K562 (cell line): ENCODE results near the gene CNNM3. TPM values are rescaled to one million over a fixed set of nuclear protein-coding genes. Genes with fewer than 3 reads are reported as not detected.

Experiments used
- ATAC-seq: fragments of 200-7000 bp; cut with Tn5 transposase; 3 replicates; pipeline ENCODE4 v1.9.1; 2020; ENCODE audit warnings: moderate library complexity
- BruUV-seq: library from RNA; stranded (reverse); fragments of 400-500 nt; replicated peaks from 2 replicates; lab custom pipeline; 2021; lab: Mats Ljungman, UMichigan
- CTCF ChIA-PET: fragments of 300-600 bp; formaldehyde crosslinking; extraction: SDS; loops from one replicate; lab custom pipeline; 2021; ENCODE audit warnings: low intra/inter-chr PET ratio; lab: Yijun Ruan, JAX
- POLR2A ChIA-PET: fragments of 300-600, 350-650 bp; sonication (Branson Sonifier 250); formaldehyde crosslinking; extraction: SDS; loops from one replicate; lab custom pipeline; 2021; ENCODE audit warnings: antibody characterized with exemption, inconsistent platforms; lab: Yijun Ruan, JAX
- DNase-seq, 4 experiments: peaks; one replicate each; pipeline versions ENCODE4 v3.0.0 to v3.0.0-alpha.2; 2011 to 2018; ENCODE audit warnings: low spot score in 3 of 4, mixed read lengths in 3 of 4; ENCODE audit errors: extremely low read depth in 1 of 4
- FAIRE-seq: peaks from 2 replicates; lab custom pipeline; 2011; peaks lifted over from hg19 to GRCh38; lab: Jason Lieb, UNC
- H2AFZ ChIP-seq: 2 replicates; pipeline ENCODE4 v1.6.0; 2011; ENCODE audit warnings: low read depth, low read length, control low read depth, inconsistent platforms
- H3K27ac ChIP-seq: fragments of 200-600 bp; 3 replicates; pipeline ENCODE4 v1.8.0; 2011; ENCODE audit warnings: low read depth, mild to moderate bottlenecking, control low read depth, inconsistent platforms, low read length, moderate library complexity, mixed read lengths; ENCODE audit errors: extremely low read depth
- H3K27me3 ChIP-seq, 2 experiments: fragments of 300-600 bp in 1 of 2; 2 replicates in 1 of 2; 3 replicates in 1 of 2; pipeline versions ENCODE4 v1.6.0 to v1.8.0; 2011; ENCODE audit warnings: inconsistent platforms in 2 of 2, low read length in 2 of 2, mild to moderate bottlenecking in 1 of 2, mixed read lengths in 1 of 2, moderate library complexity in 1 of 2; ENCODE audit not compliant: control insufficient read depth in 2 of 2, insufficient read depth in 2 of 2
- H3K36me3 ChIP-seq: fragments of 300-600 bp; 3 replicates; pipeline ENCODE4 v1.8.0; 2011; ENCODE audit warnings: mild to moderate bottlenecking, low read length, inconsistent platforms; ENCODE audit not compliant: control insufficient read depth, insufficient read depth
- H3K4me1 ChIP-seq, 2 experiments: fragments of 200-600 bp in 1 of 2; replicated peaks in 1 of 2; 2 replicates in 1 of 2; 3 replicates in 1 of 2; pipeline versions ENCODE4 v1.5.1 to v1.8.0; 2011; ENCODE audit warnings: inconsistent platforms in 2 of 2, low read length in 2 of 2, mild to moderate bottlenecking in 1 of 2, mixed read lengths in 1 of 2, moderate library complexity in 1 of 2; ENCODE audit not compliant: control insufficient read depth in 2 of 2, insufficient read depth in 2 of 2
- H3K4me2 ChIP-seq: 2 replicates; pipeline ENCODE4 v1.6.1; 2011; ENCODE audit warnings: low read length, control low read depth, inconsistent platforms, mixed read lengths; ENCODE audit not compliant: insufficient read depth
- H3K4me3 ChIP-seq: fragments of 200-600 bp; sonication (generic), shearing (Covaris generic); 2 replicates; pipeline ENCODE4 v1.5.1; 2016; ENCODE audit warnings: control low read depth, inconsistent platforms
- H3K79me2 ChIP-seq: fragments of 200-600 bp; 3 replicates; pipeline ENCODE4 v1.8.0; 2011; ENCODE audit warnings: low read length, inconsistent platforms; ENCODE audit not compliant: control insufficient read depth, insufficient read depth
- H3K9ac ChIP-seq, 2 experiments: 2 replicates each; pipeline versions ENCODE4 v1.6.0 to v1.6.1; 2011; ENCODE audit warnings: low read depth in 2 of 2, low read length in 2 of 2, control low read depth in 1 of 2, inconsistent platforms in 1 of 2, mild to moderate bottlenecking in 1 of 2, mixed read lengths in 1 of 2; ENCODE audit not compliant: insufficient read depth in 1 of 2
- H3K9me1 ChIP-seq: one replicate; pipeline ENCODE4 v1.6.0; 2011; ENCODE audit warnings: inconsistent platforms, mild to moderate bottlenecking, low read length, moderate library complexity; ENCODE audit not compliant: control insufficient read depth, insufficient read depth
- H3K9me3 ChIP-seq: replicated peaks from 2 replicates; pipeline ENCODE4 v1.5.1; 2011; ENCODE audit warnings: low read depth, low read length, inconsistent platforms; ENCODE audit not compliant: control insufficient read depth, insufficient read depth
- H4K20me1 ChIP-seq: replicated peaks from 2 replicates; pipeline ENCODE4 v1.6.1; 2011; ENCODE audit warnings: low read length, inconsistent platforms, mixed read lengths; ENCODE audit not compliant: control insufficient read depth, insufficient read depth
- FIP1L1 ChIP-seq: fragments of 200-400 bp; formaldehyde crosslinking; IDR thresholded peaks from 2 replicates; pipeline ENCODE4 v1.6.1; 2018; ENCODE audit warnings: mild to moderate bottlenecking, low read depth, low read length; ENCODE audit not compliant: poor library complexity, severe bottlenecking
- L3MBTL2 ChIP-seq: fragments of 450-650 bp; IDR thresholded peaks from 2 replicates; pipeline ENCODE4 v1.6.1; 2016; ENCODE audit warnings: mild to moderate bottlenecking, moderate library complexity
- MAZ ChIP-seq, 2 experiments: fragments of 450-650 bp in 1 of 2; sonication (generic) in 1 of 2; formaldehyde crosslinking; IDR thresholded peaks in 1 of 2; conservative IDR thresholded peaks in 1 of 2; 2 replicates each; pipeline versions ENCODE4 v1.4.0 to v1.5.0; 2020; ENCODE audit warnings: mild to moderate bottlenecking in 1 of 2, missing genetic modification reagents in 1 of 2
- RBM25 ChIP-seq: fragments of 200-400 bp; formaldehyde crosslinking; IDR thresholded peaks from 2 replicates; pipeline ENCODE4 v1.6.1; 2018; ENCODE audit warnings: low read length, low read depth, moderate library complexity; ENCODE audit not compliant: severe bottlenecking
- SIRT6 ChIP-seq: IDR thresholded peaks from one replicate; pipeline ENCODE4 v1.6.1; 2012; ENCODE audit warnings: low read depth, mild to moderate bottlenecking, control low read depth, inconsistent platforms, low read length, moderate library complexity
- TARDBP ChIP-seq: fragments of 450-650 bp; IDR thresholded peaks from 2 replicates; pipeline ENCODE4 v1.6.1; 2016
- ZBTB9 ChIP-seq: fragments of 450-650 bp; formaldehyde crosslinking; IDR thresholded peaks from 2 replicates; pipeline ENCODE4 v1.4.0; 2020; ENCODE audit warnings: mild to moderate bottlenecking, moderate library complexity
- ZNF398 ChIP-seq: fragments of 250-450 bp; sonication (Bioruptor Pico); IDR thresholded peaks from 2 replicates; pipeline ENCODE4 v1.8.0; 2021; ENCODE audit warnings: moderate library complexity, mild to moderate bottlenecking, inconsistent platforms
- ZNF584 ChIP-seq: fragments of 200-800 bp; sonication (Bioruptor generic); IDR thresholded peaks from 2 replicates; pipeline ENCODE4 v1.6.1; 2016; ENCODE audit warnings: low read depth, mild to moderate bottlenecking, missing genetic modification characterization, missing compliant biosample characterization
- ZSCAN29 ChIP-seq: fragments of 450-650 bp; IDR thresholded peaks from 2 replicates; pipeline ENCODE4 v1.6.1; 2017
- WGBS: fragments of 100-300 bp; shearing (Covaris generic); methylation state at CpG from one replicate; pipeline ENCODE4 v1.1.6; 2016; ENCODE audit warnings: low coverage, mixed read lengths; ENCODE audit not compliant: insufficient coverage; ENCODE audit errors: missing lambda C conversion rate; 5-methylcytosine and 5-hydroxymethylcytosine counted together
- in situ Hi-C: fragments of 300-500 bp; cut with MboI; formaldehyde crosslinking; loops from 4 replicates; pipeline ENCODE4 v1.15.0; 2018; ENCODE audit warnings: inconsistent platforms, mixed read lengths
- intact Hi-C: fragments of 100-400 bp; cut with micrococcal nuclease; formaldehyde crosslinking; loops from 2 replicates; pipeline ENCODE4 v1.14.2; 2022
- polyA plus RNA-seq, 8 experiments: library from polyadenylated mRNA; depleted of rRNA in 4 of 8; stranded (reverse) in 5 of 8; unstranded in 3 of 8; fragments of >200 nt; fragmentation: Nextera tagmentation in 2 of 8; fragmentation: Illumina TruSeq in 1 of 8; extraction: Ambion mirVana in 2 of 8; extraction: Trizol in 1 of 8; gene quantifications; 2 replicates each; pipeline versions ENCODE4 v1.2.1 to v1.2.3, GENCODE V29; 2011 to 2014; ENCODE audit warnings: inconsistent platforms in 1 of 8, missing spikeins in 1 of 8
- total RNA-seq, 7 experiments: library from RNA; depleted of rRNA in 6 of 7; stranded (reverse); fragments of >200 nt in 6 of 7; fragmentation: Illumina TruSeq in 2 of 7; extraction: Trizol in 2 of 7; gene quantifications; 2 replicates each; pipeline versions ENCODE4 v1.2.1 to v1.2.3, GENCODE V29; 2011 to 2021; ENCODE audit warnings: low replicate concordance in 1 of 7

Gene CNNM3
- total and polyA plus RNA-seq, 9 of the 15 experiments (the other 6 are each of a cell fraction or from before 2014, with no cell fraction given): 1.4 to 16.9 (median 6.5) TPM

GRCh38 chr2:96879545-96880040, 63.5 kb downstream of the CNNM3 start:
- FAIRE-seq (no peak), ATAC-seq (no peak), DNase-seq (no peak)
- peaks cover 28 to 95% of the 10 kb centered on the region in 2 experiments for H3K4me1 ChIP-seq
- 85% methylated on average over 17 of the region's 18 CpGs for WGBS
- H3K9me3 ChIP-seq: no peaks in the 10 kb centered on the region
- no peaks in the 10 kb centered on the region; a peak in 1 of 5 replicates for H3K27me3 ChIP-seq
- H3K36me3 ChIP-seq: peaks cover 40% of the 10 kb centered on the region; the same call in 2 of the 3 replicates
- peaks cover 2% of the 10 kb centered on the region; the same call in 1 of the 2 replicates for H4K20me1 ChIP-seq
- peaks cover 6% of the 10 kb centered on the region; the same call in 2 of the 3 replicates for H3K79me2 ChIP-seq
- H3K9ac ChIP-seq: peak overlapping the region in 1 of 2 experiments; percentile 53; a peak in 2 of 4 replicates
- no peak overlapping the region for H3K4me2 ChIP-seq
- in situ Hi-C loops (no loop called here), intact Hi-C loops (no loop called here)
- no peak overlapping the region for H3K4me3 ChIP-seq
- ChIA-PET POLR2A (interaction anchor here (0.5 to 11.3 kb wide), 10 partner anchors 8 to 233 kb away, joined by 3 to 112 read pairs (median 4); partner anchors contain the start of gene CNNM3), CTCF (no interaction called here)
- H2AFZ ChIP-seq: no peak overlapping the region
- H3K9me1 ChIP-seq: peaks cover 4% of the 10 kb centered on the region
- H3K27ac ChIP-seq: peak overlapping the region; percentile 18; the same call in 1 of the 3 replicates
- no TSS peak for BruUV-seq
- peak; percentile 56 for TF ChIP-seq FIP1L1
- 0 out of 2 replicates have a peak, but pooled peaks have one; percentile 46 for TF ChIP-seq ZBTB9 (CRISPR knock-in tag)
- no peak for TF ChIP-seq ZSCAN29
- no peak for TF ChIP-seq SIRT6
- no peak for TF ChIP-seq RBM25
- no peak for TF ChIP-seq ZNF398 (CRISPR knock-in tag)
- TF ChIP-seq MAZ (CRISPR knock-in tag; conservative IDR thresholded peaks at IDR 0.05 in 1 of 2, IDR thresholded peaks at IDR 0.05 in 1 of 2): 0 out of 4 replicates have a peak, but pooled peaks of 1 of the 2 experiments have one; percentile 30
- no peak for TF ChIP-seq L3MBTL2
- TF ChIP-seq ZNF584 (CRISPR knock-in tag): no peak
- TF ChIP-seq TARDBP: no peak
